ENCODE results near the gene JAKMIP1. TPM values are rescaled to one million over a fixed set of nuclear protein-coding genes. Genes with fewer than 3 reads are reported as not detected.

The JAKMIP1 gene
- total RNA-seq, 4 donors from 2014 or later, result 0.26 to 0.48 TPM; not detected in 2

GRCh38 chr4:6109842-6110560 is 90.3 kb downstream of the JAKMIP1 start:
- DNase-seq, result no peak
- Histone ChIP-seq H3K9me3 (no peaks in the 10 kb centered on the region), H3K36me3 (no peaks in the 10 kb centered on the region), H3K4me1 (no peaks in the 10 kb centered on the region), H3K27me3 (no peaks in the 10 kb centered on the region), H3K4me3 (no peak overlapping the region), H3K27ac (no peak overlapping the region)
- intact Hi-C loops (cut with DNase I; ENCODE audit: low total_unique reads), result no loop called here
- TF ChIP-seq CTCF (IDR thresholded peaks at IDR 0.05), result no peak
- TF ChIP-seq POLR2A (IDR thresholded peaks at IDR 0.05), result no peak

GRCh38 chr4:6107886-6108285 is 92.5 kb downstream of the JAKMIP1 start:
- Histone ChIP-seq H3K27me3 (no peaks in the 10 kb centered on the region), H3K27ac (no peak overlapping the region), H3K36me3 (no peaks in the 10 kb centered on the region), H3K9me3 (no peaks in the 10 kb centered on the region), H3K4me1 (no peaks in the 10 kb centered on the region), H3K4me3 (no peak overlapping the region)
- no peak for TF ChIP-seq CTCF (IDR thresholded peaks at IDR 0.05)
- no peak for TF ChIP-seq POLR2A (IDR thresholded peaks at IDR 0.05)
- intact Hi-C loops (cut with DNase I; ENCODE audit: low total_unique reads), result no loop called here
- DNase-seq, result no peak

GRCh38 chr4:6107114-6107791 is 93.1 kb downstream of the JAKMIP1 start:
- no peak overlapping the region for H3K27ac ChIP-seq
- no peaks in the 10 kb centered on the region for H3K9me3 ChIP-seq
- no peaks in the 10 kb centered on the region for H3K27me3 ChIP-seq
- TF ChIP-seq CTCF (IDR thresholded peaks at IDR 0.05) (no peak), POLR2A (IDR thresholded peaks at IDR 0.05) (no peak)
- intact Hi-C loops (cut with DNase I; ENCODE audit: low total_unique reads), result no loop called here
- no peak overlapping the region for H3K4me3 ChIP-seq
- no peaks in the 10 kb centered on the region for H3K4me1 ChIP-seq
- no peaks in the 10 kb centered on the region for H3K36me3 ChIP-seq
- DNase-seq, result no peak

- DNase-seq, result no peak
- Histone ChIP-seq H3K4me1 (no peaks in the 10 kb centered on the region), H3K27me3 (no peaks in the 10 kb centered on the region), H3K4me3 (no peak overlapping the region), H3K36me3 (no peaks in the 10 kb centered on the region), H3K9me3 (no peaks in the 10 kb centered on the region), H3K27ac (no peak overlapping the region)
- intact Hi-C loops (cut with DNase I; ENCODE audit: low total_unique reads), result no loop called here
- TF ChIP-seq POLR2A (IDR thresholded peaks at IDR 0.05), result no peak
- TF ChIP-seq CTCF (IDR thresholded peaks at IDR 0.05), result no peak
Observed at GRCh38 chr4:6106156-6106555, 94.2 kb downstream of the JAKMIP1 start.

- no peak overlapping the region for H3K27ac ChIP-seq
- no peak overlapping the region for H3K4me3 ChIP-seq
- H3K4me1 ChIP-seq, result no peaks in the 10 kb centered on the region
- no peak for TF ChIP-seq CTCF (IDR thresholded peaks at IDR 0.05)
- TF ChIP-seq POLR2A (IDR thresholded peaks at IDR 0.05), result no peak
- H3K36me3 ChIP-seq, result no peaks in the 10 kb centered on the region
- intact Hi-C loops (cut with DNase I; ENCODE audit: low total_unique reads), result no loop called here
- no peak for DNase-seq
- H3K9me3 ChIP-seq, result no peaks in the 10 kb centered on the region
- H3K27me3 ChIP-seq, result no peaks in the 10 kb centered on the region
Observed at GRCh38 chr4:6105311-6105911, 94.9 kb downstream of the JAKMIP1 start.
